ENCODE measurements around the gene ZNF684. TPM values are rescaled to one million over a fixed set of nuclear protein-coding genes. Genes with fewer than 3 reads are reported as not detected.
"Not testable (repeated sequence)": the region's sequence is repeated elsewhere in the genome, so short reads cannot be mapped to it uniquely, and the experiment has no call there.

ZNF684 gene
- total and polyA plus RNA-seq, 11 donors, result 4.5 to 12.1 (median 7.1) TPM

DNA sequence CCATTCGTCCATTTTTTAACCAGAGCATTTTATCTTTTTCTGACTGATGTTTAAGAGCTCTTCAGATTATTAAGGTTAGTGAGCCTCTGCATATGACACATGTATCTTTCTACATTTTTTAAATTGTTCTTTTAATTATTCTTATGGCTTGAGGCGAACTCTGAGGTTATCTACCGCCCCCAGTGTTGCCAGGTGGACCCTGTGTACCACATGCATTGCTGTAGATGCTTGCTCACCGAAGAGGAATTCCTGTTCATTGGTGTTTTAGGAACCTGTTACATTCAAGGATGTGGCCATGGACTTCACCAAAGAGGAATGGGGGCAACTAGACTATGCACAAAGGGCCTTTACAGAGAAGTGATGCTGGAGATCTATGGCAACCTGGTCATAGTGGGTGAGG is 31.8 kb downstream of the ZNF684 start:
- Histone ChIP-seq H3K27ac (no peak overlapping the region), H3K4me1 (no peaks in the 10 kb centered on the region), H3K36me3 (no peaks in the 10 kb centered on the region), H3K9me3 (no peaks in the 10 kb centered on the region), H3K4me3 (no peak overlapping the region), H3K27me3 (no peaks in the 10 kb centered on the region)
- TF ChIP-seq, protein P1, sequence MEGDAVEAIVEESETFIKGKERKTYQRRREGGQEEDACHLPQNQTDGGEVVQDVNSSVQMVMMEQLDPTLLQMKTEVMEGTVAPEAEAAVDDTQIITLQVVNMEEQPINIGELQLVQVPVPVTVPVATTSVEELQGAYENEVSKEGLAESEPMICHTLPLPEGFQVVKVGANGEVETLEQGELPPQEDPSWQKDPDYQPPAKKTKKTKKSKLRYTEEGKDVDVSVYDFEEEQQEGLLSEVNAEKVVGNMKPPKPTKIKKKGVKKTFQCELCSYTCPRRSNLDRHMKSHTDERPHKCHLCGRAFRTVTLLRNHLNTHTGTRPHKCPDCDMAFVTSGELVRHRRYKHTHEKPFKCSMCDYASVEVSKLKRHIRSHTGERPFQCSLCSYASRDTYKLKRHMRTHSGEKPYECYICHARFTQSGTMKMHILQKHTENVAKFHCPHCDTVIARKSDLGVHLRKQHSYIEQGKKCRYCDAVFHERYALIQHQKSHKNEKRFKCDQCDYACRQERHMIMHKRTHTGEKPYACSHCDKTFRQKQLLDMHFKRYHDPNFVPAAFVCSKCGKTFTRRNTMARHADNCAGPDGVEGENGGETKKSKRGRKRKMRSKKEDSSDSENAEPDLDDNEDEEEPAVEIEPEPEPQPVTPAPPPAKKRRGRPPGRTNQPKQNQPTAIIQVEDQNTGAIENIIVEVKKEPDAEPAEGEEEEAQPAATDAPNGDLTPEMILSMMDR (IDR thresholded peaks at IDR 0.05), result no peak
- no peak for TF ChIP-seq POLR2A (IDR thresholded peaks at IDR 0.05)
- DNase-seq (no peak), ATAC-seq (no peak)
- whole genome bisulfite sequencing, 4 donors, result 79 to 84% (median 83%) methylated on average over 4 of the region's 4 CpGs
- intact Hi-C loops (cut with DNase I), result no loop called here

DNA sequence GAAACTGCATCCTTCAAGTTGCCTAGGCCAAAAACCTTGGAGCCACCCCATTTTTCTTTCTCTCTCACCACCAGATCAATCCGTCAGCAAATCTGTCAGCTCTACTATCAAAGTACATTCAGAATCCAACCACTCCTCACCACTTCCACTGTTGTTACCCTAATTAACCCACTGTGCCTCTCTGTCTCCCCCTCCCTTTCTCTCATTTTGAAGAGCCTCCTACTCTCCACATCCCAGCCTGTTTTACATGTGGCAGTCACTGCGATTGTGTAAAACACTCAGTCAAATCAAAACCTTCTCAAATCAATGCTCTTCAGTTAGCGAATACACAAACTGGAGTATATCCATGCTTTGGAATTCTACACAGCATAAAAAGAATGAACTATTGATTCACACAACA is 33.1 kb downstream of the ZNF684 start:
- no peak overlapping the region for H3K4me3 ChIP-seq
- intact Hi-C loops (cut with DNase I), result no loop called here
- ATAC-seq, result no peak

DNA sequence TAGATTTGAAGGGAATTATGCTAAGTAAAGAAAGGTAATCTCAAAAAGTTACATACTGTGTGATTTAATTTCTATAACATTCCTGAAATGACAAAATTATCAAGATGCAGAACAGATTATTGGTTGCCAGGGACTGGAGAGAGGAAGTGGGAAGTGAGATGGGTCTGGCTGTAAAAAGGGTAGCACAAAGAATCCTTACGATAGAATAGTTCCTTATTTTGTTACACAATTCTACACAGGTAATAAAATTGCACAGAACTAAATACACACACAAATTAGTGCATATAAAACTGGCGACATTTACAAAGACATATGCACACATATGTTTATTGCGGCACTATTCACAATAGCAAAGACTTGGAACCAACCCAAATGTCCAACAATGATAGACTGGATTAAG is 33.5 kb downstream of the ZNF684 start:
- 86 to 94% (median 88%) methylated on average over 3 of the region's 3 CpGs for WGBS, 4 donors
- DNase-seq (no peak), ATAC-seq (no peak)
- Histone ChIP-seq H3K4me3 (no peak overlapping the region), H3K4me1 (no peaks in the 10 kb centered on the region), H3K36me3 (no peaks in the 10 kb centered on the region), H3K9me3 (no peaks in the 10 kb centered on the region), H3K27ac (no peak overlapping the region), H3K27me3 (no peaks in the 10 kb centered on the region)
- intact Hi-C loops (cut with DNase I), result no loop called here
- TF ChIP-seq, protein P1 (IDR thresholded peaks at IDR 0.05), result no peak
- TF ChIP-seq POLR2A (IDR thresholded peaks at IDR 0.05), result no peak

More for the DNA sequence above, 33.1 kb downstream of the ZNF684 start:
- no peak for DNase-seq
- no peaks in the 10 kb centered on the region for H3K9me3 ChIP-seq
- TF ChIP-seq POLR2A (IDR thresholded peaks at IDR 0.05), result no peak
- TF ChIP-seq, protein P1 (IDR thresholded peaks at IDR 0.05), result no peak
- WGBS, 4 donors, result 68 to 74% (median 71%) methylated on average over 3 of the region's 3 CpGs
- no peaks in the 10 kb centered on the region for H3K36me3 ChIP-seq
- H3K27ac ChIP-seq, result no peak overlapping the region
- no peaks in the 10 kb centered on the region for H3K4me1 ChIP-seq
- no peaks in the 10 kb centered on the region for H3K27me3 ChIP-seq

DNA sequence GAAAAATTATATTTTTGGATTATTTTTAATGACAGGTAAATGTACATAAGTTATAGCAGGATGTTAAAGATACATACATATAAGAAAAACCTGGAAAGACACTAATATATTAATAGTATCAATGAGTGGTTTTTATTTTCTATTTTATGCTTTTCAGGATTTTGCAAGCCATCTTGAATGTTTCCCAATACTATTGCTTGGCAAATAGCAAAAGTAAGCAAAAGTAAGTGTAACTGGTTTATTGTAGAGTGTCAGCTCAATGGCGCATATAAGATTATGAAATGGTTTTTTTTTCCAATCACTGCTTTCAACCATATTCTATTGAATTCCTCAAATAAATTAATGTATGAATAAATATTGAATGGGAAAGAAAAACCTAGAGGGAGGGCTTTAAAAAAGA is 36.4 kb downstream of the ZNF684 start:
- H3K9me3 ChIP-seq, result no peaks in the 10 kb centered on the region
- no peak for DNase-seq
- no peak for TF ChIP-seq POLR2A (IDR thresholded peaks at IDR 0.05)
- TF ChIP-seq, protein P1 (IDR thresholded peaks at IDR 0.05), result no peak
- H3K36me3 ChIP-seq, result no peaks in the 10 kb centered on the region
- H3K27ac ChIP-seq, result no peak overlapping the region
- intact Hi-C loops (cut with DNase I), result no loop called here
- no peaks in the 10 kb centered on the region for H3K4me1 ChIP-seq
- no peaks in the 10 kb centered on the region for H3K27me3 ChIP-seq
- 85 to 97% (median 95%) methylated on average over 1 of the region's 1 CpG for WGBS, 4 donors
- H3K4me3 ChIP-seq, result no peak overlapping the region
- ATAC-seq, result no peak

DNA sequence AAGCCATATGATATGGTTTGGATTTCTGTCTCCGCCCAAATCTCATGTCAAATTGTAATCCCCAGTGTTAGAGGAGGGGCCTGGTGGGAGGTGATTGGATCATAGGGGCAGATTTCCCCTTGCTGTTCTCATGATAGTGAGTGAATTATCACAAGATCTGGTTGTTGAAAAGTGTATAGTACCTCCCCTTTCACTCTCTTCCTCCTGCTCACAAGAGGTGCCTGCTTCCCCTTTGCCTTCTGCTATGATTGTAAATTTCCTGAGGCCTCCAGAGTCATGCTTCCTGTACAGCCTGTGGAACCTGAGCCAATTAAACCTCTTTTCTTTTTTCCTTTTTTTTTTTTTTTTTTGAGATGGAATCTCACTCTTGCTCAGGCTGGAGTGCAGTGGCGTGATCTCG is 43.4 kb downstream of the ZNF684 start:
- H3K4me1 ChIP-seq; H3K4me3 ChIP-seq; intact Hi-C loops (cut with DNase I); H3K36me3 ChIP-seq; H3K27me3 ChIP-seq; H3K9me3 ChIP-seq; H3K27ac ChIP-seq; DNase-seq; ATAC-seq: not testable (repeated sequence)
- WGBS, 4 donors, result 68 to 80% (median 70%) methylated on average over 3 of the region's 3 CpGs
